ENCODE data around the gene ZNF217. TPM values are rescaled to one million over a fixed set of nuclear protein-coding genes. Genes with fewer than 3 reads are reported as not detected.
A peak's percentile ranks its signal among the peaks of the same experiment; 100 is the strongest.
"Not testable (repeated sequence)": the region's sequence is repeated elsewhere in the genome, so short reads cannot be mapped to it uniquely, and the experiment has no call there.

The ZNF217 gene
- total RNA-seq, 1 experiment from 2014 or later, result 9.7 TPM

DNA sequence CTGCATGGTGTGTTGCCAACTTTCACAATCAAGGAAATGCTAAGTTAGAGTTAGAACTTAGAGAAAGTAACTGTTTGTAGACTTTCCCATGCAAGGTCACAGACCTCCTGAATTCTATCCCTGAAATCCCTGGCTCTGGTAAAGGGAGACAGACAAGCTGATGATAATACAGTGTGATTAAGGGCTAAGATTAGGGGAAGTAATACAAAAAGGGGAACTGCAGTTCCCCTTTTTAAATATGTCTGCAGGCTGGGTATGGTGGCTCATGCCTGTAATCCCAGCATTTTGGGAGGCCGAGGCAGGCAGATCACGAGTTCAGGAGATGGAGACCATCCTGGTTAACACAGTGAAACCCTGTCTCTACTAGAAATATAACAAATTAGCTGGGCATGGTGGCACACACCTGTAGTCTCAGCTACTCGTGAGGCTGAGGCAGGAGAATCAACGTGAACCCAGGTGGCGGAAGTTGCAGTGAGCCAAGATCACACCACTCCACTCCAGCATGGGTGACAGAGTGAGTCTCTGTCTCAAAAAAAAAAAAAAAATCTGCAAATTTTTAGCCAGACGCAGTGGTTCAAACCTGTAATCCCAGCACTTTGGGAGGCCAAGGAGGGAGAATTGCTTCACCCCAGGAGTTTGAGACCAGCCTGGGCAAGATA, 60.9 kb downstream of the ZNF217 start:
- not testable (repeated sequence) for DNase-seq (ENCODE audit: low spot score)

DNA sequence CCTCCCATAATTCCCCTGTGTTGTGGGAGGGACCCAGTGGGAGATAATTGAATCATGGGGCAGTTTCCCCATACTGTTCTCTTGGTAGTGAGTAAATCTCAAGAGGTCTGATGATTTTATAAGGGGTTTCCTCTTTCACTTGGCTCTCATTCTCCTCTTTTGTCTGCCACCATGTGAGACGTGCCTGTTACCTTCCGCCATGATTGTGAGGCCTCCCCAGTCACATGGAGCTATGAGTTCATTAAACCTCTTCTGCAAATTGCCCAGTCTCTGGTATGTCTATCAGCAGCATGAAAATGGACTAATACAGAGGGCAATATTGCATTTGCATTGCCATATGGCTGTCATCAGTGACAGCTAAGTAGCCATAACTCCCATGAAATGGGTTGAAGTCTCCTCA, 63.2 kb downstream of the ZNF217 start:
- DNase-seq (ENCODE audit: low spot score), result no peak

- DNase-seq (ENCODE audit: low spot score), result no peak
These were observed 64.0 kb downstream of the ZNF217 start for GRCh38 chr20:53529658-53530057.

GRCh38 chr20:53527196-53527595, 66.4 kb downstream of the ZNF217 start:
- DNase-seq (ENCODE audit: low spot score), result no peak

GRCh38 chr20:53524589-53525312, 68.9 kb downstream of the ZNF217 start:
- DNase-seq (ENCODE audit: low spot score), result no peak

- not testable (repeated sequence) for DNase-seq (ENCODE audit: low spot score)
These were observed 70.0 kb downstream of the ZNF217 start for GRCh38 chr20:53523615-53524014.

GRCh38 chr20:53522696-53523095, 70.9 kb downstream of the ZNF217 start:
- DNase-seq (ENCODE audit: low spot score), result no peak

GRCh38 chr20:53522026-53522425, 71.6 kb downstream of the ZNF217 start:
- DNase-seq (ENCODE audit: low spot score), result no peak

- peak; percentile 75 for DNase-seq (ENCODE audit: low spot score)
These were observed 72.2 kb downstream of the ZNF217 start for GRCh38 chr20:53521421-53521820.

GRCh38 chr20:53517146-53517545, 76.5 kb downstream of the ZNF217 start:
- no peak for DNase-seq (ENCODE audit: low spot score)
